Measurements from ENCODE around the gene ARHGDIG.

ARHGDIG gene

GRCh38 chr16:281660-282255 lies 1.4 kb downstream of the ARHGDIG start:
- no peak for TF ChIP-seq GATA2 (IDR thresholded peaks at IDR 0.05; ENCODE audit: low read depth, low read length)
- no peak for TF ChIP-seq GATA3 (IDR thresholded peaks at IDR 0.05; ENCODE audit: low read depth, low read length)

GRCh38 chr16:282491-282890 lies 2.1 kb downstream of the ARHGDIG start:
- TF ChIP-seq GATA2 (IDR thresholded peaks at IDR 0.05; ENCODE audit: low read depth, low read length) (no peak), GATA3 (IDR thresholded peaks at IDR 0.05; ENCODE audit: low read depth, low read length) (no peak)

GRCh38 chr16:283033-283805 lies 2.8 kb downstream of the ARHGDIG start, which contains the start of gene PDIA2:
Gene PDIA2, plus strand, starts transcription at chr16:283164. Its CDS starts 6 bp downstream, at chr16:283170.
- no peak for TF ChIP-seq GATA3 (IDR thresholded peaks at IDR 0.05; ENCODE audit: low read depth, low read length)
- no peak for TF ChIP-seq GATA2 (IDR thresholded peaks at IDR 0.05; ENCODE audit: low read depth, low read length)

- TF ChIP-seq GATA2 (IDR thresholded peaks at IDR 0.05; ENCODE audit: low read depth, low read length): no peak
- TF ChIP-seq GATA3 (IDR thresholded peaks at IDR 0.05; ENCODE audit: low read depth, low read length): no peak
These were observed 4.1 kb downstream of the ARHGDIG start for GRCh38 chr16:284204-285120.

- TF ChIP-seq GATA2 (IDR thresholded peaks at IDR 0.05; ENCODE audit: low read depth, low read length) (no peak), GATA3 (IDR thresholded peaks at IDR 0.05; ENCODE audit: low read depth, low read length) (no peak)
These were observed 5.0 kb downstream of the ARHGDIG start for GRCh38 chr16:285146-286055.

- TF ChIP-seq GATA3 (IDR thresholded peaks at IDR 0.05; ENCODE audit: low read depth, low read length) (no peak), GATA2 (IDR thresholded peaks at IDR 0.05; ENCODE audit: low read depth, low read length) (no peak)
These were observed 6.3 kb downstream of the ARHGDIG start for GRCh38 chr16:286491-287297.

GRCh38 chr16:287298-287811 lies 7.0 kb downstream of the ARHGDIG start:
- TF ChIP-seq GATA3 (IDR thresholded peaks at IDR 0.05; ENCODE audit: low read depth, low read length): no peak
- TF ChIP-seq GATA2 (IDR thresholded peaks at IDR 0.05; ENCODE audit: low read depth, low read length): no peak

GRCh38 chr16:287981-288920 lies 7.9 kb downstream of the ARHGDIG start:
- TF ChIP-seq GATA3 (IDR thresholded peaks at IDR 0.05; ENCODE audit: low read depth, low read length): no peak
- no peak for TF ChIP-seq GATA2 (IDR thresholded peaks at IDR 0.05; ENCODE audit: low read depth, low read length)

GRCh38 chr16:289395-289997 lies 9.1 kb downstream of the ARHGDIG start:
- TF ChIP-seq GATA3 (IDR thresholded peaks at IDR 0.05; ENCODE audit: low read depth, low read length) (no peak), GATA2 (IDR thresholded peaks at IDR 0.05; ENCODE audit: low read depth, low read length) (no peak)

GRCh38 chr16:290015-290680 lies 9.8 kb downstream of the ARHGDIG start:
- no peak for TF ChIP-seq GATA3 (IDR thresholded peaks at IDR 0.05; ENCODE audit: low read depth, low read length)
- no peak for TF ChIP-seq GATA2 (IDR thresholded peaks at IDR 0.05; ENCODE audit: low read depth, low read length)

Data from SH-SY5Y (cell line).